ENCODE data around the gene TDP1.

GRCh38 chr14:89912221-89912620, 43.5 kb upstream of the TDP1 start:
- TF ChIP-seq CTCF (IDR thresholded peaks at IDR 0.05 in 4 of 5, conservative IDR thresholded peaks at IDR 0.05 in 1 of 5) (no peak), POLR2A (IDR thresholded peaks at IDR 0.05) (no peak)
